AG04450 (cell line): ENCODE results near the gene NT5C2. TPM values are rescaled to one million over a fixed set of nuclear protein-coding genes. Genes with fewer than 3 reads are reported as not detected.
"Not testable (repeated sequence)": the region's sequence is repeated elsewhere in the genome, so short reads cannot be mapped to it uniquely, and the experiment has no call there.

Experiments used
- CTCF ChIA-PET: fragments of 300-600, 350-600 bp; formaldehyde crosslinking; extraction: SDS; loops from one replicate; lab custom pipeline; 2022; ENCODE audit warnings: antibody characterized with exemption, inconsistent platforms; lab: Charles Lee
- POLR2A ChIA-PET: fragments of 350-600 bp; formaldehyde crosslinking; extraction: SDS; loops from one replicate; lab custom pipeline; 2021; ENCODE audit warnings: antibody characterized with exemption, inconsistent platforms; lab: Yijun Ruan, JAX
- DNase-seq: peaks from one replicate; pipeline ENCODE4 v3.0.0-alpha.2; 2011; ENCODE audit warnings: low read depth, low spot score
- H3K27ac ChIP-seq: one replicate; pipeline ENCODE4 v1.5.1; 2012; ENCODE audit warnings: low read depth, low read length, control low read depth
- H3K27me3 ChIP-seq: one replicate; pipeline ENCODE4 v1.6.0; 2012; ENCODE audit warnings: low read length; ENCODE audit not compliant: control insufficient read depth, insufficient read depth
- H3K4me3 ChIP-seq: 2 replicates; pipeline ENCODE4 v1.5.1; 2011; ENCODE audit warnings: mild to moderate bottlenecking, low read depth, low read length, control low read depth
- H3K9me3 ChIP-seq: 2 replicates; pipeline ENCODE4 v1.5.1; 2012; ENCODE audit warnings: low read length; ENCODE audit not compliant: control insufficient read depth, insufficient read depth
- polyA plus RNA-seq: library from polyadenylated mRNA; depleted of rRNA; stranded (reverse); fragments of >200 nt; gene quantifications from 2 replicates; pipeline ENCODE4 v1.2.3, GENCODE V29; 2011
- TF ChIP-seq, protein P1 (sequence below): IDR thresholded peaks from 2 replicates; pipeline ENCODE4 v1.5.1; 2011; ENCODE audit warnings: low read depth, low read length, control low read depth, inconsistent platforms

Gene NT5C2
- polyA plus RNA-seq, 1 experiment = 117 TPM

DNA sequence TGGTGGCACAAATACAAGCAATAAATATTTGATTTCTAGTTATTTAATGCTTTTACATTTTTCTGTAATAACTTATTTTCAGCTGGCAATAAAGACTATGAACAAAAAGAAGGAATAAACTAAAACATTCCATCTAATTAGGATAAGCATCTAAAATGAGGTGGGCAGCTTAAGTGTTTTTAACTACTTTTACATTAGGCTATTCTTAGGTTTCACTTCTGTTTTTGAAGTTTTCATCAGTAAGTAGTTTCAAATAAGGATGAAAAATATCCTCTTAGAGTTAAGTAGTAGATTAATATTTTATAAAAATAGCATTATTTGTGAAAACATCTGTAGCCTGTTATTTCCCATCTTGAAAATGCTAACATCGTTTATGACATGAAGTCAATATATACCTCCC lies 15.9 kb downstream of the NT5C2 start:
- ChIA-PET POLR2A (interaction anchor here (0.7 to 0.8 kb wide), 2 partner anchors 15 to 54 kb away, joined by 3 read pairs; no protein-coding TSS in a partner anchor), CTCF (interaction anchor here (0.8 to 1.0 kb wide), 2 partner anchors 62 to 68 kb away, joined by 3 to 6 read pairs; no protein-coding TSS in a partner anchor)
- no peaks in the 10 kb centered on the region for H3K27me3 ChIP-seq
- TF ChIP-seq, protein P1, sequence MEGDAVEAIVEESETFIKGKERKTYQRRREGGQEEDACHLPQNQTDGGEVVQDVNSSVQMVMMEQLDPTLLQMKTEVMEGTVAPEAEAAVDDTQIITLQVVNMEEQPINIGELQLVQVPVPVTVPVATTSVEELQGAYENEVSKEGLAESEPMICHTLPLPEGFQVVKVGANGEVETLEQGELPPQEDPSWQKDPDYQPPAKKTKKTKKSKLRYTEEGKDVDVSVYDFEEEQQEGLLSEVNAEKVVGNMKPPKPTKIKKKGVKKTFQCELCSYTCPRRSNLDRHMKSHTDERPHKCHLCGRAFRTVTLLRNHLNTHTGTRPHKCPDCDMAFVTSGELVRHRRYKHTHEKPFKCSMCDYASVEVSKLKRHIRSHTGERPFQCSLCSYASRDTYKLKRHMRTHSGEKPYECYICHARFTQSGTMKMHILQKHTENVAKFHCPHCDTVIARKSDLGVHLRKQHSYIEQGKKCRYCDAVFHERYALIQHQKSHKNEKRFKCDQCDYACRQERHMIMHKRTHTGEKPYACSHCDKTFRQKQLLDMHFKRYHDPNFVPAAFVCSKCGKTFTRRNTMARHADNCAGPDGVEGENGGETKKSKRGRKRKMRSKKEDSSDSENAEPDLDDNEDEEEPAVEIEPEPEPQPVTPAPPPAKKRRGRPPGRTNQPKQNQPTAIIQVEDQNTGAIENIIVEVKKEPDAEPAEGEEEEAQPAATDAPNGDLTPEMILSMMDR = no peak
- no peaks in the 10 kb centered on the region for H3K9me3 ChIP-seq
- H3K4me3 ChIP-seq = no peak overlapping the region
- DNase-seq = no peak
- no peak overlapping the region for H3K27ac ChIP-seq

DNA sequence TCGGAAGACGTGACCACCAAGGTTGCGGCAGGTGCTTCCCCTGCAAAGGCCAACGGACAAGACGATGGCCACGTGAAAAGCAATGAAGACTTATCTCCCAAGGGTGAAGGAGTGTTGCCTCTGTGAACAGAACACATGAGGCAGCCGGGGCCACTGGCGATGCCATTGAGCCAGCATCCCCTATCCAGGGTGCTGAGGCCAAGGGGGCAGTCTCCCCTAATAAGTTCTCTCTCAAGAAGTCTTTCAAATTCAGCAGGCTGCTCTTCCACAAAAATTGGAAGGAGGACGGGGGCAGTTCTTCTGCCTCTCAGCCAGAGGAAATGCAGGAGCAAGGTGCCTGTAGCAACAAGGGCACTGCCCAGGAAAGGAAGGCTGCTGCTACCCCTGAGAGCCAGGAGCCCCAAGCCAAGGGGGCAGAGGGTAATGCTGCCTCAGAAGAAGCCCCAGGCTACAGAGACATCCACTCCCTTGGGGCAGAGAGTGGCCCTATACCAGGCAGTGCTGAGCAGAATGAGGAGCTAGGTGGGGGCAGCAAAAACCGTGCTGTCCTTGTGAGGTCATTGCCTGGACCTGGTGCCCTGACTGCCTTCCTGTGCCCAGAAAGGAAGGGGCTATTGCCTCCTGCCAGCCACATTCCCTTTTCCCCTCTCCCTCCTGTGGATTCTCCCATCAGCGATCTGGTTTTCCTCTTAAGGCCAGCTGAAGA lies 17.3 kb downstream of the NT5C2 start:
- ChIA-PET POLR2A (interaction anchor here (1.1 kb wide), 1 partner anchor 18 kb away, joined by 5 read pairs; no protein-coding TSS in a partner anchor), CTCF (interaction anchor here (0.6 to 1.0 kb wide), 2 partner anchors 63 to 289 kb away, joined by 3 to 6 read pairs; no protein-coding TSS in a partner anchor)
- TF ChIP-seq, protein P1 = no peak
- no peak for DNase-seq
- Histone ChIP-seq H3K27ac (no peak overlapping the region), H3K9me3 (no peaks in the 10 kb centered on the region), H3K27me3 (no peaks in the 10 kb centered on the region), H3K4me3 (no peak overlapping the region)

DNA sequence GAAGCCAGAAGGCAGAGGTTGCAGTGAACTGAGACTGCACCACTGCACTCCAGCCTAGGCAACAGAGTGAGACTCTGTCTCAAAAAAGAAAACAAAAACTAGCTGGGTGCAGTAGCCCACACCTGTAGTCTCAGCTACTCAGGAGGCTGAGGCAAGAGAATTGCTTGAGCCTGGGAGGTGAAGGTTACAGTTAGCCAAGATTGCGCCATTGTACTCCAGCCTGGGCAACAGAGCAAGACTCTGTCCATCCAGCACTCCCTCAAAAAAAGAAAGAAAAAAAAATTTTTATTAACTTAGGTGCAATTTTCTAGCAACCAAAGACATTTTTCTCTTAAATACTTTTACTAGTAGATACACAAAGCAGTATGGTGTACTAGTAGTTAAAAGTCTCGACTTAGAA lies 18.7 kb downstream of the NT5C2 start:
- H3K27ac ChIP-seq, H3K4me3 ChIP-seq, H3K9me3 ChIP-seq, H3K27me3 ChIP-seq, POLR2A ChIA-PET, DNase-seq, CTCF ChIA-PET: not testable (repeated sequence)

DNA sequence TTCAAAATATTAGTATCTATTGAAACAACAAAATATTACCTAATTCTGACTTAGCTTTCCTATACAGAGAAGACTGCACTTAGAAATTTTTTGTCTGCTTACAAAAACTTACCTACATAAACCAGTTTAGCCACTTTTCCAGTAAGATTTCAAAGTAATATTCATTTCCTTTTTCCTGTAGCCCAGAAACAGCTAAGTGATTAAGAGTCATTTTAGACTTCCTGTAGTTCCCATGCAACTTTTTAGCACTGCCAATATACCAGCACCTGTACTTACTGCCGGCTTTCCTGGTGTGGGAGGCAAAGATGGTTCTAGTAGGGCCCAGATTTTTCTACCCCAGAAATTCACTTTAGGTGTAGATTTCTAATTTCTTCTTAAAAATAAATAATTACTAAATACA lies 21.8 kb downstream of the NT5C2 start:
- CTCF ChIA-PET = no interaction called here
- Histone ChIP-seq H3K27ac (no peak overlapping the region), H3K4me3 (no peak overlapping the region), H3K9me3 (no peaks in the 10 kb centered on the region), H3K27me3 (no peaks in the 10 kb centered on the region)
- TF ChIP-seq, protein P1 = no peak
- POLR2A ChIA-PET = no interaction called here
- DNase-seq = no peak

DNA sequence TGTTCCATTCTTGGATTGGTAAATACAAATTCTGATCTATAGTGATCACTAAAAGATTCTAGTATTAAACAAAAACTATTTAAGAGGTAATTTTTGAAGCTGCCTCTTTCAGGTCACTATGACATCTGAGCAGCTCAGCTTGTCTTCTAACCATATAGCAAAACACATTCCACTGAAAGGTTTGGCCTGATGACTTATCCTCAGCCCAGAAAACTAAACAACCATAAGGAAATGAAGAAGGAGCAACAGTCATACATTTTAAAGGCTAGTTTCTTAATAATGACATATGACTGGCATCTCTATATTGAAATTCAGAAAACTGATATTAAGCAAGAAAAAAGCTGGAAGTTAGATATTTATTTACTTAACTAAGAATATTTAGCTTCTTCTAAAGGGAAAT lies 24.6 kb downstream of the NT5C2 start:
- Histone ChIP-seq H3K27ac (no peak overlapping the region), H3K9me3 (no peaks in the 10 kb centered on the region), H3K4me3 (no peak overlapping the region), H3K27me3 (no peaks in the 10 kb centered on the region)
- DNase-seq = no peak
- TF ChIP-seq, protein P1 = no peak
- POLR2A ChIA-PET = interaction anchor here (1.0 to 1.2 kb wide), 2 partner anchors 58 to 63 kb away, joined by 3 to 6 read pairs; no protein-coding TSS in a partner anchor
- CTCF ChIA-PET = interaction anchor here (0.8 to 2.7 kb wide), 2 partner anchors 71 to 76 kb away, joined by 5 to 15 read pairs; no protein-coding TSS in a partner anchor

DNA sequence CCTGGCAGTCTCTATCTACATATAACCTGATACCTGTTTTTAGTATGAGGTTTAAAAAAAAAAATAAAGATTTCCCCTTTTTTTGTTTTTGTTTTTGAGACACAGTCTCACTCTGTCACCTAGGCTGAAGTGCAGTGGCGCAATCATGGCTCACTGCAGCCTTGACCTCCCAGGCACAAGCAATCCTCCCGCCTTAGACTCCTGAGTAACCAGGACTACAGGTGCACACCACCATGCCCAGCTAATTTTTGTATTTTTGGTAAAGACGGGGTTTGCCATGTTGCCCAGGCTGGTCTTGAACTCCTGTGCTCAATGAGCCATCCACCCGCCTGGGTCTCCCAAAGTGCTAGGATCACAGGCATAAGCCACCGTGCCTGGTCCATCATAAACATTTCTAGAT lies 25.5 kb downstream of the NT5C2 start:
- POLR2A ChIA-PET = not testable (repeated sequence)

More for the DNA sequence above, 25.5 kb downstream of the NT5C2 start:
- CTCF ChIA-PET = interaction anchor here (0.6 to 2.7 kb wide), 2 partner anchors 77 to 989 kb away, joined by 3 to 15 read pairs; no protein-coding TSS in a partner anchor
- H3K4me3 ChIP-seq, H3K27ac ChIP-seq, H3K9me3 ChIP-seq, DNase-seq, H3K27me3 ChIP-seq: not testable (repeated sequence)
